HG03066 (cell line): ENCODE results near the gene NUPR2.
"Not testable (repeated sequence)": the region's sequence is repeated elsewhere in the genome, so short reads cannot be mapped to it uniquely, and the experiment has no call there.

Source experiments
- ATAC-seq: cut with Tn5 transposase; IDR thresholded peaks from one replicate; pipeline ENCODE4 v1.9.1; 2021; ENCODE audit warnings: low read depth; ENCODE audit not compliant: unreplicated experiment

NUPR2 gene, protein sequence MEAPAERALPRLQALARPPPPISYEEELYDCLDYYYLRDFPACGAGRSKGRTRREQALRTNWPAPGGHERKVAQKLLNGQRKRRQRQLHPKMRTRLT

DNA sequence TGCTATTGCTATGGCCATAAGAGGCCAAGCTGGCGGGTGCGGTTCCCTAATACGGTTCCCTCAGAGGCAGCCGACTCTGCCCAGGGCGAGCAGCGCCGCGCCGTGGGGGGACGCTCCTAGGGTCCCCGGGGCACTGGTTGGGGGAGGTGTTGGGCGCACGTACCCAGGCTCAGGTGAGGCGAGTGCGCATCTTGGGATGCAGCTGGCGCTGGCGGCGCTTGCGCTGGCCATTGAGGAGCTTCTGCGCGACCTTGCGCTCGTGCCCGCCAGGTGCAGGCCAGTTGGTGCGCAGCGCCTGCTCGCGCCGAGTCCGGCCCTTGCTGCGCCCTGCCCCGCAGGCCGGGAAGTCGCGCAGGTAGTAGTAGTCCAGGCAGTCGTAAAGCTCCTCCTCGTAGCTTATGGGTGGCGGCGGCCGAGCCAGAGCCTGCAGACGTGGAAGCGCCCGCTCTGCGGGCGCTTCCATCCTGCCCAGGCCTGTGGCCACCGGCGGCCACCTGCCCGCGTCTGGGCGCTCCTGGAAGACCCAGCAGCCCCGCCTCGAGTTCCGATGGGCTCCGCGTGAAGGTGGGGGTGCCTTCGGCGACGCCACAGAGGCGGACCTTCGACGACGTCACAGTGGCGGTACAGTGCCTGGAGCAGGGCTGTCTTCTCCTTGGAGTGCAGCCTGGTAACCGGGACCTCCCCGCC is at the start of gene NUPR2:
NUPR2 (minus strand) TSS at position 566 of the 687 bp plus-strand sequence; CDS start at position 463, 103 bp downstream.
- ATAC-seq, result no peak

DNA sequence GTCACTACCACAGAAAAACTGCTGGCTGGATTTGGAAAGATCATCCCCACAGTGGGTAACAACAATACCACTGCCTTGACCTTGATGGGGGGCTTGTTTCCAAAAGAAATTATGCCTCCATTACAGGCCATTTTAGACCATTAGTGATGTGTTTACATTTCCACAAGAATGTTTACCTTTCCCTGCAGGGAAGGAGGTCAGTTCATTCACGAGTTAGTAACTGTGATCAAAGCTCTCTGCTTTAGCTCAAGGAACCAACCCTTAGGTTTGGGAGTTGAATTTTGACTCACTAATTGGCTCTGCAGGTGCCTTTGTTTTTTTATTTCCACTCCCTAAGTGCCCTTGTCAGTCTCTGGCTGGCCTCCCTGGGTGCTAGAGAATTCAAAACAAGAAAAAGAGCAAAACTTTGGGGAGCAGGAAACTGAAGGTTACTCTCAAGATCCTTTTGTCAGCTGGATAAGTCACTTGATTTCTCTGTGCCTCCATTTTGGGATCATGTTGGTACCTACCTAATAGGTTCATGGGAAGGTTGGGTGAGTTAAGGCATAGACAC is 41.1 kb upstream of the NUPR2 start:
- no peak for ATAC-seq

DNA sequence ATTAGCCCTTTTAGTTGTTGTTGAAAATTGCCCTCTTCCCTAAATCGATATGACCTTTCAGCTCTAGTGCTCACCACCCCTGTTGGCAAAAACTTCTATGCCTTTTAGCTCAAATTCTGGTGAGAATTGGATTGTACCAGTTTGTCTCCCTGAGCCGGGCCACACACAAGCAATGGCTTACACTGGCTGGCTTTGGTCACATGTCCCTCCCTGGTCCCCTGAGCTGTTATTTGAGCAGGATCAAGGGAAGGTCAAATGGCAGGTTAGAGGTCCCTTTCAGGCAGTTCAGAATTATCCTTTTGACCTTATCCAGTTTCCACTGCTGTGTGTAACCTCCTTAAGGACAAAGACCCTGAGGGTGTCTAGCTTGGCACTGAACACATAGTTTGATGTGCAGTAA is 14.8 kb upstream of the NUPR2 start:
- ATAC-seq, result not testable (repeated sequence)

DNA sequence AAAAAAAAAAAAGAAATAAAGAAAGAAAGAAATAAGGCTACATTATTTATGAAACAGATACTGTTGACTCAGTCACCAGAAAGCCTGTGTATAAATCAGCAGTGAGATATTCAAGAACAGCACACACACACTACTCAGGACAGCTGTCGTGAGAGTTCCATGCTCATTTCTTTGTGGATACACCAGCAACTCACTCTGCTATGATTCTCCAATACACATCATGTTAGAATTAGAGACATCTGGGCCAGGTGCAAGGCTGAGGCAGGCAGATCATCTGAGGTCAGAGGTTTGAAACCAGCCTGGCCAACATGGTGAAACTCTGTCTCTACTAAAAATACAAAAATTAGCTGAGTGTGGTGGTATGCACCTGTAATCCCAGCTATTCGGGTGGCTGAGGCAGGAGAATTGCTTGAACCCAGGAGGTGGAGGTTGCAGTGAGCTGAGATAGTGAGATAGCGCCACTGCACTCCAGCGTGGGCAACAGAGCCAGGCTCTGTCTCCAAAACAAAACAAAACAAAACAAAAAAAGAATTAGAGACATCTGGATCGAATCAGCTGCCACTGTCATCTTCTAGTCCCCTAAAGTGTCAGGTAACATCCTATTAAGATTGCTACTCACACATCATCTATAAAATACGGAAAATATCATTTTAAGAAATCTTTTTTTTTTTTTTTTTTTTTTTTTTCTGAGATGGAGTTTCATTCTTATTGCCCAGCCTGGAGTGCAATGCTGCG is 11.2 kb upstream of the NUPR2 start:
- ATAC-seq, result no peak

DNA sequence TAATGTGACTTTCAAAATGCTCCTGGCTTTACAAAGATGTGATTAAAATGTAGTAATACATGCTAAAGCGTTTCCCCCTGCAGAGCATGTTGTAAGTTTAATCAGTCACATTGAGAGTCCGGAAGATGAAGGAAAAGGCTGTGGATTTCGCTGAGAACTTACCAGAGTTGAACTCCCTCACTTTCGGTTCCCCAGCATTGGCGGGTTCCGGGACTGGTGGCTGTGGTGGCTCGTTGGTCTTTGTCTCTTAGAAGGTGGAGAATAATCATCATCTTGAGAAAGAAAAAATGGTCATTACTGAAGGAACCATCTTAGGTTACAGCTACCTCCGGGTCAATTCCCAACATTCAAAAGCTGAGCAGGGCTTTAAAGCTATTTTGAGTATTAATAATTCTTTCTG is 9.6 kb upstream of the NUPR2 start:
- ATAC-seq, result no peak

DNA sequence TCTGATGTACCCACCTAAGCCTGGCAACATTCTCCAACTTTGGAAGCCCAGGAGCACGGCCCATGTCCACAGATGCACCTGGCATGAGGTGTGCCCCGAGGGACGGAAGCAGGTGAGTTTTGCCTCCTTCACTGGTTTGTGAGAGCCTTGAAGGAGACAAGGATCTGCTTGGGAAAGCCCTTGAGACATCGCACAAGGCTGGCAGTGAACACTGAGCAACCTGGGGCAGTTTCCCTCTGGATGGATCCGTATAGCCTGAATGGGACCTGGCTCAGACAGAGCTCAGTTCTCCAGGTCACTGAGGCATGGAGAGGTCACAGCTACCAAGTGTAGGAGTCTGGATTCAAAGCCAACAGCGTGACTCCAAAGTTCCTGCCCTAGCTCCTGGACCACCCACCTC is 8.8 kb upstream of the NUPR2 start:
- ATAC-seq, result no peak

DNA sequence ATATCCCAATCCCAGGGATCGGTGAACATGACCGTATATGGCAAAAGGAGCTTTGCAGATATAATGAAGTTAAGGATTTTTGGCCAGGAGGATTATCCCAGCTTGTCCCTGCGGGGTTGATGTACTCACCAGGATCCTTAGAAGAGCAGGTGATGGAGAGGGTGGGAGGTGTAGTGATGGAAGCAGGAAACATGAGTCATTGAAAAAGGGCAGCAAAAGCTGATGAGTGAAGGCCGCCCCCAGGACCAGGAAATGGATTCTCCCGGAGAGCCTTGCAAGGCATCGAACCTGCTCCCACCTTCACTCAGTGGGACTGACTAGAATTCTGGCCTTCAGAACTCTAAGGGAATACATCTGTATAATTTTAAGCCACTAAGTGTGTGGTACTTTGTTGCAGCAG is 5.2 kb upstream of the NUPR2 start:
- ATAC-seq, result no peak

DNA sequence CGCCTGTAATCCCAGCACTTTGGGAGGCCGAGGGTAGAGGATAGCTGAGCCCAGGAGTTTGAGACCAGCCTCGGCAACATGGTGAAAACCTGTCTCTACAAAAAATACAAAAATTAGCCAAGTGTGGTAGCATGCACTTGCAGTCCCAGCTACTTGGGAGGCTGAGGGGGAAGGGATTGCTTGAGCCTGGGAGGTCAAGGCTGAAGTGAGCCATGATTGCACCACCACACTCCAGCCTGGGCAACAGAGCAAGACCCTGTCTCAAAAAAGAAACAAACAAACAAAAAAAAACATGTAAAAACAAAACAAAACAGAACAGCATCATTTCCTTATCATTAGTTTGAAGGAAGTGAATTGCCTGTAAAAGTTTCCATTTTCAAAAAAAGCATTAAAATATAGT is 4.0 kb downstream of the NUPR2 start:
- not testable (repeated sequence) for ATAC-seq

DNA sequence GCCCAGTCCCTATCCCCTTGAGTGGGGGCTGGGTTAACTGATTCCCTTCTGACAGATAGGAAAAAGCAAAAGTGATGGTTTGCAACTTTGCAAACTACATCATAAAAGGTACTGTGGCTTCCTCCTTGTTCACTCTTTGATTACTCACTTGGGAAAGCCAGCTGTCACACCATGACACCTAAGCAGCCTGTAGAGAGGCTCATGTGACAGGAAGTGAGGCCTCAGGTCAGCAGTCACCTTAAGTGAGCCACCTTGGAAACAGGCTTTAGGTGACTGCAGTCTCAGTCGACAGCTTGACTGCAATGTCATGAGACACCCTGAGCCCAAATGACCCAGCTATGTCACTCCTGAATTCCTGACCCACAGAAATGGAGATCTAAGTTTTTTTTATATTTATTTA is 5.6 kb downstream of the NUPR2 start:
- no peak for ATAC-seq

DNA sequence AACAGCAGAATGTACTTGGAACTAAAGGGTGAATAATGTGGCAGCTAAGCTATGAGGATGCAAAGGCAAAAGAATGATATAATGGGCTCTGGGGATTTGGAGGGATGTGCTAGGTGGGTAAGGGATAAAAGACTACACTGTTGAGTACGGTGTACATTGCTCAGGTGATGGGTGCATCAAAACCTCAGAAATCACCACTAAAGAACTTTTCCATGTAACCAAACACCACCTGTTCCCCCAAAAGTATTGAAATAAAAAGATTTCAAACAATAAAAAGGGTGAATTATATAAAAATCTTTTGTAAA is 8.3 kb downstream of the NUPR2 start:
- ATAC-seq, result no peak

DNA sequence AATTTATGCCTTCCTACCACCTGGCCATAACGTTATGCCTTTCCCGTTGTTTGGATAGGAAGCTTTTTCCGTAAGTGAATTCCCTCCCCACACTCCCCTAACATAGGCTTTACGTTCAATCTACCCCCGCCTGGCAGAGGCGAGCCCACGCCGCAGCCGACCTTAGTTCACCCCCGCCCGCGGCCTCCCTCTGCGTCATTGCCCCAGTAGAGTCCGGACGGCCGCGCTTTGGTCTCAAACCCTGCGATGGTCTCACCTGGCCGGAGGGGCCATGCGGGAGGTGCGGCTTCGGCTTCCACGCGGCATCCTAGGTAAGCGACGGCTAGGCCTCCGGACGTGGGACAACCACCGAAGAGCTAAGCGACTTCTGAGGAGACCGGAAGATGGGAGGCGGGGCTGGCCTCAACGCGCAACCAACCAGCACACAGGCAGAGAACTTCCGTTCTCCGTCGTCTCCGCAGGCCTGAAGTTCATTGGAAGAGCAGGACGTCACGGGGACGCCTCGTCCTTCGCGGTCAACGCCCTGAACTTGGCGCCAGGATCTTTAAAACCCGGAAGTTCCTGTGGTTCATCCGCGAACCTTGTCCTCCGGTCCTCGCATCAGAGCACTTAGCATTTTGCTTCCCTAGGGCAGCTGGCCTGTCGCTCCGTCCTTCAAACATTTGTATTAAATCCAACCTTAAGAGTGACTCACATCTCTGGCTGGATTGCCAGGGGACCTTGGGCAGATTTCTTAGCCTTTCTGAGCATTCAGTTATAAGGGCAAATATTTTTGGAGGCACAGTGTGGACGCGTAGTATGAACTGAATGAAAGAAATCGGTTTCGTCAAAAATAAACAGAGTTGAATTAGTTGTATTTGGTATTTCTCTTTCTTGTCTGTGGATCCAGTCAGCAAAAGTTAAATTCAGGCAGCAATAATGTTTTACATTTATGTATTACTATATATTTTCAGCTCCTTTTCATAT is 9.8 kb downstream of the NUPR2 start, which contains the start of gene CHCHD2:
CHCHD2 (minus strand) TSS at position 369 of the 966 bp plus-strand sequence; CDS start at position 306, 63 bp downstream.
- peak; percentile 100 for ATAC-seq

DNA sequence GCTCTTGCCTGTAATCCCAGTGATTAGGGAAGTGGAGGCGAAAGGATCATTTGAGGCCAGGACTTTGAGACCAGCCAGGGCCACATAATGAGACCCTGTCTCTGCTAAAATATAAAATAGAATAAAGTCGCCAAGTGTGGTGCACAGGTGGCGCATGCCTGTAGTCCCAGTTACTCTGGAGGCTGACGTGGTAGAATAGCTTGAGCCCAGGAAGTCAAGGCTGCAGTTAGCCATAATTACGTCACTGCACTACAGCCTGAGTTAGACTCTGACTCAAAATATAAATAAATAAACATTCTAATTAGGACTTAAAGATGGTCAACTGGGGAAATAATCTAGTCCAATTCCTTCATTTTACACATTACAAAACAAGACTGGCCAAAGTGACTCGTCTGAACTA is 10.7 kb downstream of the NUPR2 start:
- peak; percentile 27 for ATAC-seq

DNA sequence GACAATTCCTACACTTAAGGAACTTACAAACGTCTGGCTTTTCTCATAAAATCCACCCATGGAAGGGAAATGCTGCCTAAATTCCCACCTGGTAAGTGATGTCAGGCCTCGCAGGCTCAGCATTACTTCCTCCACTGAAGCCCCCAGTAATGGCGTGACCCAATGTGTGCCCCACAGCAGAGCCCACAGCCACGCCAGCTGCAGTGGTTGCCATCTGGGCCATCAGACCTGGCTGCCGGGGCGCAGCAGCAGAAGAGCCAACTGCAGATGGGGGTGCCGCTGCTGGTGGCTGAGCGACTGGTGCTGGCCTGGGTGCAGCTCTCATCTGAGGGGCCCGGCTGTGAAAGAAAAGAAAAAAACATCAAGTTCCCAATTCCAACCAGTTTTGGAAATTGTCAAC is 12.1 kb downstream of the NUPR2 start:
- not testable (repeated sequence) for ATAC-seq

DNA sequence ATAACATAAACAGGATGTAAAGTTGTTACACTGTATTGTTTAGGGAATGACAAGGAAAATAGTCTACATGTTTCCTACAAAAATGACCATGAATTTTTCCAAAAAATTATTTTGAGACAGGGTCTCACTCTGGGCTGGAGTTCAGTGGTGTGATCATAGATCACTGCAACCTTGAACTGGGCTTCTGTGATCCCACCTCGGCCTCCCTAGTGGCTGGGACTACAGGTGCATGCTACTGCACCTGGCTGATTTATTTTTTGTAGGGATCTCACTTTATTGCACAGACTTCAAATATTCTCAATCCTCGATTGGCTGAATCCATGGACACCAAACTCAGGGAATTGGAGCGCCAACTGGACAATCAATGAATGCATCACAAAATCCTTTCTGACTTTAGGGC is 16.6 kb downstream of the NUPR2 start:
- ATAC-seq, result no peak

DNA sequence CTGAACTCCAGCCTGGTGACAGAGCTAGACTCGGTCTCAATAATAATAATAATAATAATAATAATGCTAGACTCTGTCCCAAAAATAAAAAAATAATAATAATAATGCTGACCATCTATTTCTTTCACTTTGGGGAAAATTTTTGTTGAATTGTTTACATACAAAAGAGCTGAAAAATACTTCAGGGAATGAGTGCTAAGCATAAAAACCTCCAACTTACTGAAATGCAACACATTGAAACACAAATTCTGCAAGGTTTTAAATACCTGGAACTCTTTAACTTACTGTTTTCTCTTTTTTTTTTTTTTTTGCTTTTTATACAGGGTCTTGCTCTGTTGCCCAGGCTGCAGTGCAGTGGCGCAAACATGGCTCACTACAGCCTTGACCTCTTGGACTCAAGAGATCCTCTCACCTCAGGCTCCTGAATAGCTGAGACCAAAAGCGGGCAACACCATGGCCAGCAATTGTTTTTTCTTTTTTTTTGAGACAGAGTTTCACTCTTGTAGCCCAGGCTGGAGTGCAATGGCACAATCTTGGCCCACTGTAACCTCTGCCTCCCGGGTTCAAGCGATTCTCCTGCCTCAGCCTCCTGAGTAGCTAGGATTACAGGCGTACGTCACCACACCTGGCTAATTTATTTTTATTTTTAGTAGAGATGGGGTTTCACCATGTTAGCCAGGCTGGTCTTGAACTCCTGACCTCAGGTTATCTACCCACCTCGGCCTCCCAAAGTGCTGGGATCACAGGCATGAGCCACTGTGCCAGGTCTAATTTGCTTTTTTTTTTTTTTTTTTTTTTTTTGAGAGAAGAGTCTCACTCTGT is 17.8 kb downstream of the NUPR2 start:
- not testable (repeated sequence) for ATAC-seq

DNA sequence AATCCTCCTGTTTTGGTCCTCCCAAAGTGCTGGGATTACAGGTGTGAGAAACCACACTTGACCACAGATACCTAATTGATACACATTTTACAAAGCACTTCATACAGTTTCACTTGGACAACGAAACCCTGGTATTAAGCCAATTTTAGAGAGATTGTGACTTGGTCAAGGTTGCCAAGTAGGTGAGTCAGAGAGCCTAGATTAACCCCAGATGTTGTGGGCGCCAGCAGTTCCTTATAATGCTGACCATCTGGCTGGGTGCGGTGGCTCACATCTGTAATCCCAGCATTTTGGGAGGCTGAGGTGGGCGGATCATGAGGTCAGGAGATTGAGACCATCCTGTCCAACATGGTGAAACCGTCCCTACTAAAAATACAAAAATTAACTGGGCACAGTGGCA is 18.5 kb downstream of the NUPR2 start:
- ATAC-seq, result no peak

DNA sequence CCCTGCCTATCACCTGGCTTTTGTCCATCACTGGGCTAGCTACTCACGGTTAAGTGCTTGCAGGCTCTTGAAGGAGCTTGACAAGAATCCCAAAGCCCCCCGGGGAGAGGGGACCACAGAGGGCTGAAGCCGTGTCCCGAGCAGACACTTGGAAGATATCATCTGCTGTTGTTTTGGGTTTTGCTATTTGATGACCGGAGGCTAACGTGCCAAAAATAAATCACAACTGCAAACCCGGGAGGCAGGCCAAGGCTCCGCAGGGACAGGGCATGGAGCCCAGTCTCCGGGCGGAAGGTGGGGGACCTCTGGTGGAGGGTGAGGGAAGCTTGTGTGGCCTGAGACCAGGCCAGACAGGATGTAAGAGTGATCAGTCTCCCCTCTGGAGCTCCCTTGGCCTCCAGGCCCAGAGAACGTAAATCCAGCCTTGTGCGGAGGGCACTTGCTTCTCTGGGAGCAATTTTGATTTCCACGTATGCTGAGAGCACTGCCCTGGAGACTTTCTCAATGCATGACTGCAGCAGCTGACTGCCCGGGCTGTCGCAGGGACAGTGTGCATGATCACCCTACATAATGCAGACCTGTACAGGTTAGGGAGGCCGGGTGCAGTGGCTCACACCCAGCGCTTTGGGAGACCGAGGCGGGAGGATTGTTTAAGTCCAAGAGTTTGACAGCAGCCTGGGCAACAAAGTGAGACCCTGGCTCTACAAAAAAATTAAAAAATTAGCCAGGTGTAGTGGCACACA is 23.3 kb downstream of the NUPR2 start, which contains the start of gene PHKG1:
PHKG1 (minus strand) TSS at position 164 of the 743 bp plus-strand sequence. CDS start 4,011 bp downstream, outside the sequence.
- ATAC-seq, result no peak

DNA sequence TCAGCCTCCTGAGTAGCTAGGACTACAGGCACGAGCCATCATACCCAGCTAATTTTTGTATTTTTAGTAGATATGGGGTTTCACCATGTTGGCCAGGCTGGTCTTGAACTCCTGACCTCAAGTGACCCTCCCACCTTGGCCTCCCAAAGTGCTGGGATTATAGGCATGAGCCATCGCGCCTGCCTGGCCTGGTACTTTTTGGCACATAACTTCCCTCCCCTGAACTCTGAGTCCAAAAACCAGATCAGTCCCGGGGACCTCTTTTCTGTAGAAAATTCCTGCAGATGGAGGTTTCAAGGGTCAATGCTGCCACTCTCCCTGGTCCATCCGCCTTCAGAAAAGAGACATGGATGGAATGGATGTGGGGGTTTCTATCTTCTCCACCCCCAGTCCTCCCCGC is 23.8 kb downstream of the NUPR2 start:
- ATAC-seq, result not testable (repeated sequence)

DNA sequence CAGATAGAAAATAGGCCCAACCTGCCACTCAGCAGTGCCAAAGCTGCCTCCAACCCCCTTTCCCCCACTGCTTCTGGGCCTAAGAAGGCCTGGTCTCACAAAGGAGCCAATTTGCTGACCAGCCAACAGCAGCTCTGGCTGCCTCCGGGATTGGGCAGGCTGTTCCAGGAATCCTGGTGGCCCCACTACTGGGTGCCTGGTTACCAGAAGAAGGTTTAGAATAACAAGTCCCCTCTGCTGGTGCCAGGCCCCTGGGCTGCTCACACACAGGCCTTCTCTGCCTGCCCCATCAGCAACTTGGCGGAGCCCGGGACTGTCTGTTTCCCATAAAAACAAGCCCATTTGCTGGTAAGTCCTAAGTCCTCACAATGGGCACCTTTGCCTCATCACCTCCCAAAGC is 24.6 kb downstream of the NUPR2 start:
- ATAC-seq, result no peak
